ENCODE measurements around the gene INPP5J.
"Not testable (repeated sequence)": the region's sequence is repeated elsewhere in the genome, so short reads cannot be mapped to it uniquely, and the experiment has no call there.

The INPP5J gene

GRCh38 chr22:31151872-31152271, 29.1 kb downstream of the INPP5J start:
- no peak for DNase-seq

GRCh38 chr22:31153357-31153756, 30.6 kb downstream of the INPP5J start:
- DNase-seq, result no peak

GRCh38 chr22:31154975-31155374, 32.2 kb downstream of the INPP5J start:
- DNase-seq, result no peak

GRCh38 chr22:31155422-31155821, 32.7 kb downstream of the INPP5J start:
- peak; percentile 62 for DNase-seq

GRCh38 chr22:31160328-31160978, 37.7 kb downstream of the INPP5J start:
- DNase-seq, result no peak

- DNase-seq, result no peak
Observed at GRCh38 chr22:31161386-31161785, 38.6 kb downstream of the INPP5J start.

GRCh38 chr22:31162015-31162765, 39.4 kb downstream of the INPP5J start:
- no peak for DNase-seq

- no peak for DNase-seq
Observed at GRCh38 chr22:31170971-31171370, 48.2 kb downstream of the INPP5J start.

GRCh38 chr22:31171734-31172133, 49.0 kb downstream of the INPP5J start:
- DNase-seq, result not testable (repeated sequence)

GRCh38 chr22:31173386-31174145, 50.8 kb downstream of the INPP5J start:
- peak; percentile 92 for DNase-seq

GRCh38 chr22:31176923-31177322, 54.2 kb downstream of the INPP5J start:
- DNase-seq, result no peak

- peak; percentile 97 for DNase-seq
Observed at GRCh38 chr22:31177420-31178162, 54.8 kb downstream of the INPP5J start.

GRCh38 chr22:31178859-31179258, 56.1 kb downstream of the INPP5J start:
- no peak for DNase-seq

- peak; percentile 61 for DNase-seq
Observed at GRCh38 chr22:31179345-31179744, 56.6 kb downstream of the INPP5J start.

- no peak for DNase-seq
Observed at GRCh38 chr22:31184015-31184414, 61.2 kb downstream of the INPP5J start.
